Mesendoderm (in vitro differentiated cells): ENCODE data around the gene TEAD4.
A peak's percentile ranks its signal among the peaks of the same experiment; 100 is the strongest.

Experiments
- DNase-seq: peaks from one replicate; pipeline ENCODE4 v3.0.0; 2013
- H2AK5ac ChIP-seq: 2 replicates; pipeline ENCODE4 v1.6.1; 2013; ENCODE audit warnings: low read length, inconsistent platforms
- H2BK120ac ChIP-seq: 2 replicates; pipeline ENCODE4 v1.6.1; 2013; ENCODE audit warnings: low read depth, mild to moderate bottlenecking, low read length, moderate library complexity, mixed read lengths
- H2BK15ac ChIP-seq: replicated peaks from 2 replicates; pipeline ENCODE4 v1.6.1; 2013; ENCODE audit warnings: low read depth, mild to moderate bottlenecking, moderate library complexity
- H2BK5ac ChIP-seq: 2 replicates; pipeline ENCODE4 v1.6.1; 2013; ENCODE audit warnings: low read length, inconsistent platforms
- H3K18ac ChIP-seq: 2 replicates; pipeline ENCODE4 v1.6.1; 2013; ENCODE audit warnings: mild to moderate bottlenecking, low read length, mixed read lengths
- H3K23ac ChIP-seq: one replicate; pipeline ENCODE4 v1.6.1; 2013; ENCODE audit warnings: low read length
- H3K27ac ChIP-seq: 2 replicates; pipeline ENCODE4 v1.5.1; 2013; ENCODE audit warnings: low read depth, mild to moderate bottlenecking, inconsistent platforms, low read length, moderate library complexity
- H3K27me3 ChIP-seq: 2 replicates; pipeline ENCODE4 v1.6.1; 2013; ENCODE audit warnings: low read length, control low read depth, mild to moderate bottlenecking, inconsistent platforms; ENCODE audit not compliant: insufficient read depth, poor library complexity
- H3K36me3 ChIP-seq: 2 replicates; pipeline ENCODE4 v1.6.1; 2013; ENCODE audit warnings: low read length, inconsistent platforms; ENCODE audit not compliant: control insufficient read depth, insufficient read depth
- H3K4ac ChIP-seq: one replicate; pipeline ENCODE4 v1.6.1; 2013; ENCODE audit warnings: low read depth, mild to moderate bottlenecking, low read length, moderate library complexity
- H3K4me1 ChIP-seq: 2 replicates; pipeline ENCODE4 v1.6.1; 2013; ENCODE audit warnings: low read depth, low read length, inconsistent platforms; ENCODE audit not compliant: control insufficient read depth
- H3K4me2 ChIP-seq: 2 replicates; pipeline ENCODE4 v1.6.1; 2013; ENCODE audit warnings: low read length
- H3K4me3 ChIP-seq: 2 replicates; pipeline ENCODE4 v1.5.1; 2013; ENCODE audit warnings: mild to moderate bottlenecking, low read length
- H3K56ac ChIP-seq: one replicate; pipeline ENCODE4 v1.6.1; 2013; ENCODE audit warnings: low read length
- H3K79me1 ChIP-seq: 2 replicates; pipeline ENCODE4 v1.6.1; 2013; ENCODE audit warnings: low read length, inconsistent platforms
- H3K79me2 ChIP-seq: 2 replicates; pipeline ENCODE4 v1.6.1; 2013; ENCODE audit warnings: mild to moderate bottlenecking, low read length; ENCODE audit not compliant: control insufficient read depth, insufficient read depth
- H3K9ac ChIP-seq: 2 replicates; pipeline ENCODE4 v1.6.1; 2013; ENCODE audit warnings: low read length, inconsistent platforms
- H4K5ac ChIP-seq: one replicate; pipeline ENCODE4 v1.6.1; 2013; ENCODE audit warnings: low read length
- H4K8ac ChIP-seq: one replicate; pipeline ENCODE4 v1.6.1; 2013; ENCODE audit warnings: low read depth, mild to moderate bottlenecking, control low read depth, low read length, moderate library complexity
- WGBS: extraction: QIAGEN DNeasy Blood & Tissue Kit; methylation state at CpG from one replicate; pipeline ENCODE4 v1.1.7; 2013; ENCODE audit warnings: low lambda C conversion rate, missing lambda C conversion rate; ENCODE audit not compliant: insufficient coverage; ENCODE audit errors: extremely low coverage; 5-methylcytosine and 5-hydroxymethylcytosine counted together

TEAD4 gene

DNA sequence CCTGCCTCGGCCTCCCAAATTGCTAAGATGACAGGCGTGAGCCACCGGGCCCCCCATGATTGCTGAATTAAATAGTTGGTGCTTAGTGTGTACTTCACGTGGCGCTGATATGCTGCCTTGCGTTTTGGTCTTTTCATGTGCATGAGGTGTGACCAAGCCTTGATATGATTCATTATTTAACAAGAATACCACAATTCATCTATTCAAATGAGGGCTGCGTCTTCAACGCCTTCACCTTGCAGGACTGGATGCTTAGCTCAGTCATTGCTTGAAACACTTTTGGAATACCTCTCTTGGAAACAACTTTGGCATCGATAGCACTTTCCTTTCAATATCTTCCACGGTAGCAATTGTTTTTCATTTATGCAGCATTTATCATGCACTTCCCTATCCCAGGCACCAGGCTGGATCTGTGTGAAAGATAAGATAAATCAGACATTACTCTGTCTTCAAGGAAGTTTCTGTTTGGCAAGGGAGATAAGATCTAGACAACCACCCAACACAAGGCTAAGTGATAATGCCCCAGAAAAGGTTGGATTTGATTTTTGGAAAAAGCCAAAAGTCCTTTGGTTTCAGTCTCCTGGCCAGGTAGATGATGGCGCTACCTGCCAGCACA, 1.3 kb upstream of the TEAD4 start:
- peak overlapping the region; percentile 89 for H3K27ac ChIP-seq
- H3K56ac ChIP-seq = peak overlapping the region; percentile 80

DNA sequence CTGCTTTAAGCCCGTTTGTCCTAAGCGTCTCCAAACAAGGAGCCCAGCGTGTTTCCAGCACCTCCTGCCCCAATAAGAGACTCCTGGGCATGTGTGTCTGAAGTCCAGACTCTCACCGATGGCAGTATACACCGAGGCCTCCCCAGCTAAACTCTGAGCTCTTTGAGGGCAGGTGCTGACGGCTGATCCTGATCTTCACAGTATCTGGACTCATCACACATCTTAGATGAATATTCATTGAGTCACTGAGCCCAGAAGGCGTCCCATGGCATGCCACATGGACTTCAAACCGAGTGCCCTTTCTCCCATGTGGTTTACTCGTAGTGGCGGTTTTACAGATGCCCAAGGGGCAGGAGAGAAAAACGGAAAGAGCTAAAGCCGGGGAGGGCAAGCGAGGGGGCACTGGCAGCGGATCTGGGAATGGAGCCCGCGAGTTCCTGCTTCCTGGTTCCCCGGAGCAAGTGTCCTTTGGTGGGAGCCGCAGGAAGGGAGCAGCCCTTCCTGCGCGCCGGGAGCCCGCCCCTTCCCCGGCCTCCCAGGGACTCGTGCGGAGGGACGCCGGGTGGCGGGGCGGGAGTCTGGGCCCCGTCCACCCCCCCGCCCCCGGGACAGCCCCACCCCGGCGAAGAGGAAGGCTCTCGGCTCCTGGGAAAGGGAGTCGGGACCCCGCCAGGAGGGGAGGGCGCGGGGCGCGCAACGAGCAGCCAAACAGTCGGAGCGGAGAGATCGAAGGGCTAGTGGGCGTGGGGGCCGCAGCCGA, 585 bp upstream of the TEAD4 start:
- Histone ChIP-seq H2BK15ac (peak overlapping the region; percentile 62), H3K79me1 (no peaks in the 10 kb centered on the region), H3K4me1 (peaks cover 17% of the 10 kb centered on the region), H3K4me2 (peak overlapping the region; percentile 87), H3K4ac (peak overlapping the region; percentile 88), H2AK5ac (no peak overlapping the region), H3K23ac (no peak overlapping the region), H4K5ac (no peak overlapping the region), H4K8ac (no peak overlapping the region), H3K56ac (peak overlapping the region; percentile 80), H3K18ac (peak overlapping the region; percentile 97), H3K9ac (peak overlapping the region; percentile 63), H2BK120ac (peak overlapping the region; percentile 95), H3K36me3 (no peaks in the 10 kb centered on the region), H3K27me3 (no peaks in the 10 kb centered on the region), H3K27ac (peak overlapping the region; percentile 89), H2BK5ac (peak overlapping the region; percentile 0), H3K79me2 (peaks cover 34% of the 10 kb centered on the region), H3K4me3 (peak overlapping the region; percentile 40)
- whole genome bisulfite sequencing = no CpG with 5 or more reads among the region's 48 CpGs
- peak; percentile 86 for DNase-seq

More for the DNA sequence above, 1.3 kb upstream of the TEAD4 start:
- Histone ChIP-seq H3K4me1 (peaks cover 12% of the 10 kb centered on the region), H2BK5ac (no peak overlapping the region), H3K9ac (peak overlapping the region; percentile 58), H3K23ac (no peak overlapping the region), H2BK120ac (no peak overlapping the region), H3K4ac (peak overlapping the region; percentile 7), H4K5ac (no peak overlapping the region), H3K4me3 (no peak overlapping the region), H3K79me1 (no peaks in the 10 kb centered on the region), H3K18ac (peak overlapping the region; percentile 97), H3K4me2 (peak overlapping the region; percentile 87), H2BK15ac (no peak overlapping the region), H3K79me2 (peaks cover 30% of the 10 kb centered on the region), H3K27me3 (no peaks in the 10 kb centered on the region), H2AK5ac (no peak overlapping the region), H4K8ac (no peak overlapping the region), H3K36me3 (no peaks in the 10 kb centered on the region)
- no CpG with 5 or more reads among the region's 11 CpGs for WGBS
- no peak for DNase-seq

DNA sequence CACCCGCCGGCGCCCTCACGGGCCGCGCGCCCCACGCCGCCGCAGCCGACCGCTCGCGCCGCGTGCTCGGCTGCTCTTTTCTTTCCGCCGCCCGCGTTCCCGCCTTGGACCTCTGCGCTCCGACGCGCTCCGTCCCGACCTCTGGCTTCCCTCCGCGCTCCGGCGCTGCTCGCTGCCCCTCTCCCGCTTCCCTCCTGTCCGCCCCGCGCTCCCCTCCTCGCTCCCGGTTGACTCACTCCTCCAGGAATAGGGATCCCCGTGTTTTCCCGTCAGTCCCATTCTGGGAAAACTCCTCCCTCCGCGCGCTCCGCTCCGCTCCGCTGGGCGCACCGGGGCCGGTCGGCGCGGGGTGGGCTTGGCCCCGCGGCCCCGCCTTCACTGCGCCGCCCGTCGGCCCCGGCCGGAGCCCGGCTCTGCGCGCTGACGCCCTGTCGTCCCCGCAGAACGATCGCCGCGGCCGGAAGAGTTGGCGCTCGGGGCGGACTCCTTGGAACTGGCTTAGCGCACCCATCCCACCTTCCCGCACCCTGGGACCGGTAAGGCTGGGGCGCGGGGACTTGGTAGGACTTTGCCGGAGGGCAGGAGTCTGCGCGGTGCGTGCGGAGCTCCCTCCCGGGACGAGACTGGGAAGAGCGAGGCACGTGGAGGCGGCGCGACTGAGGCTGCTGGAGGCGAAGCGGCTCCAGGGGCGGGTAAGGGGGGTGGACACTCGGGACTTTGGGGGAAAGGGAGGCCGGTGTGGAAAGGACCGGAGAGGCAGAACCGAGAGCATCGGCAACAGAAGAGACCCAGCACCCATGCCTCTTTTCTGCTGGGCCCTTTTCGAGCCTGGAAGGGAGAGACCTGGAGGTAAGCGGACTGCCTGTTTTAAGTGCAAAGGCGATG, 550 bp downstream of the TEAD4 start:
- Histone ChIP-seq H3K23ac (peak overlapping the region; percentile 83), H3K4me3 (peak overlapping the region; percentile 88), H3K27me3 (no peaks in the 10 kb centered on the region), H3K79me1 (no peaks in the 10 kb centered on the region), H2BK120ac (peak overlapping the region; percentile 0), H4K5ac (no peak overlapping the region), H3K56ac (peak overlapping the region; percentile 99), H3K27ac (peak overlapping the region; percentile 99), H3K9ac (peak overlapping the region; percentile 97), H3K18ac (peak overlapping the region; percentile 94), H3K79me2 (peaks cover 40% of the 10 kb centered on the region), H3K4me1 (peaks cover 21% of the 10 kb centered on the region), H3K36me3 (no peaks in the 10 kb centered on the region), H2BK5ac (peak overlapping the region; percentile 81), H3K4ac (peak overlapping the region; percentile 76), H2BK15ac (no peak overlapping the region), H3K4me2 (peak overlapping the region; percentile 91), H2AK5ac (peak overlapping the region; percentile 64), H4K8ac (peak overlapping the region; percentile 16)
- WGBS = no CpG with 5 or more reads among the region's 104 CpGs
- DNase-seq = peak; percentile 52

- Histone ChIP-seq H3K4me3 (peak overlapping the region; percentile 88), H4K5ac (no peak overlapping the region)
- WGBS = no CpG with 5 or more reads among the region's 18 CpGs
Observed at GRCh38 chr12:2960390-2960956, 1.3 kb downstream of the TEAD4 start.

DNA sequence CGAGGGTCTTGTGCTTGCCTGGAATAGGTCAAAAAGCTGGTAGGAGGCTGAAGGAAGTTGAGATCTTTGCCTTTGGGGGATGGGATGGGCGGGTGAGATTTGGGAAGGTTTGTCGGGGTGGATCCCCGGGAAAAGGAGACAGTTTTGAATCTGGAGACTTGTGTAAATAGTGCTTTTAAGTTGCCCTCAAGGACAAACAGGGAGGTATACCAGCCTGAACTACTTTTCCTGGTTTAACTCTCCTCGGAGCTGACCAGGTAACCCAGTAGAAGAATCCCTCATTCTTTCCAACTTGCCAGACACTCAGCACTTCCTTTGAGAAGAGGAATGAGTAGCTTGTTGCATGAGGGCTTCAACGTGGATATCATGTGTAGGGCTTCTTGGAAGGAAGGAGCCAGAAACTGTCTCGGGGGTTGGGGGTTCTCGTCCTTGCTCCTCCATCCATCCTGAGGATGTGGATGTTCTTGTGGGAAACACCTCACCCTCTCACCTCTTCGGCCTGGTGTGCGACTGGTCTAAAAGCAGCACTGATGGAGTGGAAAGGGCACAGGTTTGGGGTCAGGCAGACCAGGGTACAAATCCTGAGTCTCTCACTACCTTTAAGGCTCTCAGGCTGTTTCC, 1.9 kb downstream of the TEAD4 start:
- peaks cover 22% of the 10 kb centered on the region for H3K4me1 ChIP-seq
- no peak overlapping the region for H4K8ac ChIP-seq
- H3K79me1 ChIP-seq = peaks cover 2% of the 10 kb centered on the region
- no peaks in the 10 kb centered on the region for H3K27me3 ChIP-seq
- peak; percentile 60 for DNase-seq
- H3K79me2 ChIP-seq = peaks cover 51% of the 10 kb centered on the region
- peak overlapping the region; percentile 91 for H3K4me2 ChIP-seq
- peak overlapping the region; percentile 68 for H2BK5ac ChIP-seq
- H3K18ac ChIP-seq = peak overlapping the region; percentile 7
- peak overlapping the region; percentile 23 for H3K27ac ChIP-seq
- peak overlapping the region; percentile 61 for H2AK5ac ChIP-seq
- peak overlapping the region; percentile 97 for H3K9ac ChIP-seq
- H3K4ac ChIP-seq = no peak overlapping the region
- H3K56ac ChIP-seq = peak overlapping the region; percentile 99
- H2BK15ac ChIP-seq = no peak overlapping the region
- no peak overlapping the region for H4K5ac ChIP-seq
- peak overlapping the region; percentile 88 for H3K4me3 ChIP-seq
- no peak overlapping the region for H2BK120ac ChIP-seq
- peak overlapping the region; percentile 94 for H3K23ac ChIP-seq
- H3K36me3 ChIP-seq = no peaks in the 10 kb centered on the region
- WGBS = no CpG with 5 or more reads among the region's 10 CpGs

More at GRCh38 chr12:2960390-2960956, 1.3 kb downstream of the TEAD4 start:
- Histone ChIP-seq H2BK5ac (peak overlapping the region; percentile 48), H4K8ac (no peak overlapping the region), H3K18ac (no peak overlapping the region), H3K4me1 (peaks cover 22% of the 10 kb centered on the region), H3K23ac (peak overlapping the region; percentile 83), H3K36me3 (no peaks in the 10 kb centered on the region), H2BK120ac (no peak overlapping the region), H3K4ac (peak overlapping the region; percentile 76), H2AK5ac (peak overlapping the region; percentile 86), H3K27me3 (no peaks in the 10 kb centered on the region), H3K4me2 (peak overlapping the region; percentile 91), H3K9ac (peak overlapping the region; percentile 97), H2BK15ac (no peak overlapping the region), H3K27ac (peak overlapping the region; percentile 99), H3K79me1 (no peaks in the 10 kb centered on the region), H3K79me2 (peaks cover 46% of the 10 kb centered on the region), H3K56ac (peak overlapping the region; percentile 99)
- peak; percentile 45 for DNase-seq
